Measurements from ENCODE around the gene ESRRA.

DNA sequence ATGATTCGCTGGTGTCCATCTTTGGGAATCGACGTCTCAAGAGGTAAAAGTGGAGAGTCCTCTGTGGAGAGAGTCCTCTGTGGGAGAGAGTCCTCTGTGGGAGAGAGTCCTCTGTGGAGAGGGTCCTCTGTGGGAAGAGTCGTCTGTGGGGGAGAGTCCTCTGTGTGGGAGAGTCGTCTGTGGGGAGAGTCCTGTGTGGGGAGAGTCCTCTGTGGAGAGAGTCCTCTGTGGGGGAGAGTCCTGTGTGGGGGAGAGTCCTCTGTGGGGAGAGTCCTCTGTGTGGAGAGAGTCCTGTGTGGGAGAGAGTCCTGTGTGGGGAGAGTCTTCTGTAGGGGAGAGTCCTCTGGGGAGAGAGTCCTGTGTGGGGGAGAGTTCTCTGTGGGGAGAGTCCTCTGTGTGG lies 15.7 kb downstream of the ESRRA start:
- TF ChIP-seq POLR2AphosphoS5 (IDR thresholded peaks at IDR 0.05) = no peak
- TF ChIP-seq, protein P1, sequence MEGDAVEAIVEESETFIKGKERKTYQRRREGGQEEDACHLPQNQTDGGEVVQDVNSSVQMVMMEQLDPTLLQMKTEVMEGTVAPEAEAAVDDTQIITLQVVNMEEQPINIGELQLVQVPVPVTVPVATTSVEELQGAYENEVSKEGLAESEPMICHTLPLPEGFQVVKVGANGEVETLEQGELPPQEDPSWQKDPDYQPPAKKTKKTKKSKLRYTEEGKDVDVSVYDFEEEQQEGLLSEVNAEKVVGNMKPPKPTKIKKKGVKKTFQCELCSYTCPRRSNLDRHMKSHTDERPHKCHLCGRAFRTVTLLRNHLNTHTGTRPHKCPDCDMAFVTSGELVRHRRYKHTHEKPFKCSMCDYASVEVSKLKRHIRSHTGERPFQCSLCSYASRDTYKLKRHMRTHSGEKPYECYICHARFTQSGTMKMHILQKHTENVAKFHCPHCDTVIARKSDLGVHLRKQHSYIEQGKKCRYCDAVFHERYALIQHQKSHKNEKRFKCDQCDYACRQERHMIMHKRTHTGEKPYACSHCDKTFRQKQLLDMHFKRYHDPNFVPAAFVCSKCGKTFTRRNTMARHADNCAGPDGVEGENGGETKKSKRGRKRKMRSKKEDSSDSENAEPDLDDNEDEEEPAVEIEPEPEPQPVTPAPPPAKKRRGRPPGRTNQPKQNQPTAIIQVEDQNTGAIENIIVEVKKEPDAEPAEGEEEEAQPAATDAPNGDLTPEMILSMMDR (IDR thresholded peaks at IDR 0.05) = no peak
- no peak for TF ChIP-seq POLR2A (IDR thresholded peaks at IDR 0.05)
- TF ChIP-seq EP300 (IDR thresholded peaks at IDR 0.05) = no peak

All from stomach (tissue), 4 donors.